Activated T-helper 1 cell treated with anti-CD3 and anti-CD28 coated beads, Interleukin-12 subunit alpha, Interleukin-12 subunit beta, Interleukin-2, Interleukin-4 antibody, amounts not matched to agents 30 ng/mL and 10 ng/mL and 1 ng/mL, durations not matched to agents 14 hours and 24 hours and 36 hours (primary cell): ENCODE results near the gene CDH23. TPM values are rescaled to one million over a fixed set of nuclear protein-coding genes. Genes with fewer than 3 reads are reported as not detected.

ENCODE experiments used
- DNase-seq: peaks from one replicate; pipeline ENCODE4 v3.0.0; 2021; ENCODE audit warnings: low spot score
- H3K27ac Mint-ChIP-seq: one replicate; pipeline ENCODE4 v1.8.0; 2021; ENCODE audit warnings: mild to moderate bottlenecking, mixed read lengths
- H3K27me3 Mint-ChIP-seq: one replicate; pipeline ENCODE4 v1.8.0; 2022; ENCODE audit warnings: mild to moderate bottlenecking, moderate library complexity, mixed read lengths; ENCODE audit not compliant: insufficient read depth
- H3K36me3 Mint-ChIP-seq: one replicate; pipeline ENCODE4 v1.8.0; 2021; ENCODE audit warnings: low read depth, mixed read lengths
- H3K4me1 Mint-ChIP-seq: one replicate; pipeline ENCODE4 v1.8.0; 2021; ENCODE audit warnings: low read depth, mixed read lengths
- H3K4me3 Mint-ChIP-seq: one replicate; pipeline ENCODE4 v1.8.0; 2021; ENCODE audit warnings: mild to moderate bottlenecking, moderate library complexity, mixed read lengths
- H3K9me3 Mint-ChIP-seq: one replicate; pipeline ENCODE4 v1.8.0; 2021; ENCODE audit warnings: mixed read lengths
- intact Hi-C: fragments of 100-400 bp; cut with micrococcal nuclease; formaldehyde crosslinking; loops from one replicate; pipeline ENCODE4 v1.15.1; 2024
- total RNA-seq: library from RNA; stranded (reverse); gene quantifications from 2 replicates; pipeline ENCODE4 v1.2.3, GENCODE V29; 2022

Gene CDH23
- total RNA-seq, 1 donor from 2014 or later: 0.57 TPM

DNA sequence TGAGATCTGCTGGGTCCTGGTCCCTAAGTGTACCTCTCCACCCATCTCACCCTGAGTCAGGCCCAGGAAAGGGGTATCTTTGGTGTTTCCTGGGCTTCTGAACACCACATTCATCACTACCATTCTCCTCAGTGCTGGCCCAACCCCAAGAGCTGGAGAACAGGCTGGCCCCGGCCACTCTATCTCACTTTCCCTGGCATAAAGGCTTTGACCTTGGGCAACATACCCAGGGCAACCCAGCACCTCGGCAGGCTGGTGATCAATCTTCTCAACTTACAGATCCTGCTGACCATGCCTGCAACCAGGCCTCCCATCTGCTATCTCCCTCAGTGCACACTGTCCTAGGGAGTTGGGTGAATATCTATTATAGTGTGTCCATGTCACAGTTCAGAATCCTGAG is 374.5 kb downstream of the CDH23 start:
- intact Hi-C loops: loop anchor here (5.0 to 10.0 kb wide), 2 partner anchors 59 to 314 kb away; partner anchors contain the start of gene SPOCK2
- peaks cover 28% of the 10 kb centered on the region for H3K36me3 Mint-ChIP-seq
- DNase-seq: no peak
- H3K27me3 Mint-ChIP-seq: no peaks in the 10 kb centered on the region
- peaks cover 84% of the 10 kb centered on the region for H3K4me1 Mint-ChIP-seq
- H3K4me3 Mint-ChIP-seq: peak overlapping the region; percentile 84
- no peaks in the 10 kb centered on the region for H3K9me3 Mint-ChIP-seq
- peak overlapping the region; percentile 90 for H3K27ac Mint-ChIP-seq

DNA sequence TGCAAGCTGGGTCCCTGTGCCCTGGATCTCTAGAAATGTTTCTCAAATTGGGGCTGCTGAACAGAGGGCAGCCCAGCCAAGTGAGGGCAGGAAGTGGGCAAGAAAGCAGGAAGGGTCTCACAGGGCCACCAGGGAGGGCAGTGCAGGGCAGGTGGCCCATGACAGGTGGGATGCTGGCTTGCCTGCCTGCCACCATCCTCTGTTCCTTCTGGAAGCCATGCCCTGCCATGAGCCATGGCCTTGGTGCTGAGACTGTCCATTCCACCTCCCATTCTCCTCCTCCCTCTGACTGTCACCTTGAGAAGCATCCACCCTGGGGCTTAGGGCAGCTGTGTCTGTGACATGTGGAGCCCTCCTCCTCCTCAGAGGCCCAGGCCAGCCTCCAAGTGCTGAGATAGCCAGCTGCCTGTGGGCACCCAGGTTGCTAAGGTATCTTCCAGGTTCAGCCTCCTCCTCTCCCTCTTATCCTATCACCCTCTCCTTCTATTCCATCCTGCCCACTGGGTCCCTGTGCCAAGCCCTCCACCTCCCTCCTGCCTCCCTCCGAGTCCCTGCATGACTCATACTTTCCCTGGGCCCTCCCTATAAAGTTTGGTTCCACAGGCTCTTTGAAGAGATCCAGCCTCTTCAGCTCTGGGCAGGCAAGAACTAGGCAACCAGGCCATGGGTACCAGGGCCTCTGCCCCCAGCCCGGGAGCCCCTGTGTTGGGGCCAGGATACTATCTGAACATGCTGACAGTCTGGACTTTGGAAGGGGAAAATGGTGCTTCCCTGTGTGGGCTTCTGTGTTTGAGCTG is 375.3 kb downstream of the CDH23 start:
- H3K4me3 Mint-ChIP-seq: peak overlapping the region; percentile 84
- H3K9me3 Mint-ChIP-seq: no peaks in the 10 kb centered on the region
- peaks cover 21% of the 10 kb centered on the region for H3K36me3 Mint-ChIP-seq
- no peak for DNase-seq
- peaks cover 82% of the 10 kb centered on the region for H3K4me1 Mint-ChIP-seq
- no peaks in the 10 kb centered on the region for H3K27me3 Mint-ChIP-seq
- peak overlapping the region; percentile 90 for H3K27ac Mint-ChIP-seq
- intact Hi-C loops: loop anchor here (2.0 to 10.0 kb wide), 3 partner anchors 15 to 313 kb away; partner anchors contain the start of gene SPOCK2

DNA sequence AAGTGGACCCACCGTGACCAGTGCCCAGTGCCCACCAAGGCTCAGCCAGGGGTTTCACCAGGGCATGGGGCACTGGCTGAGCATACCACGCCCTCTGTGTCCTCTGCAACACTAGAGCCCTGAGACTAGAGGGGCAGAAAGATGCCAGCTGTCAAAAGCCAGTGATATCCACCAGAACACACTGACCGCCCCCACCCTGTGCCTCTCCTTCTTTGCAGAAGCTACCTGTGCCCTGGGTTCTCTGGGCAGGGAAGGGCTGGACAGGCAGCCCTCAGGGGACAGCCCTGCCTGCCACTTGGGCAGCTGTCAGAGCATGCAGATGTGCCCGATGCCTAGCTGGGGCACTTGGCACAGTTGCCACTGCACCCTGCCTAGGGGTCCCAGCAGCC is 376.1 kb downstream of the CDH23 start:
- Mint-ChIP-seq H3K4me3 (peak overlapping the region; percentile 84), H3K4me1 (peaks cover 75% of the 10 kb centered on the region), H3K27ac (peak overlapping the region; percentile 90), H3K36me3 (peaks cover 17% of the 10 kb centered on the region), H3K27me3 (no peaks in the 10 kb centered on the region), H3K9me3 (peaks cover 3% of the 10 kb centered on the region)
- intact Hi-C loops: loop anchor here (1.0 to 10.0 kb wide), 8 partner anchors 16 to 389 kb away; partner anchors contain the start of genes PSAP and SPOCK2
- no peak for DNase-seq

DNA sequence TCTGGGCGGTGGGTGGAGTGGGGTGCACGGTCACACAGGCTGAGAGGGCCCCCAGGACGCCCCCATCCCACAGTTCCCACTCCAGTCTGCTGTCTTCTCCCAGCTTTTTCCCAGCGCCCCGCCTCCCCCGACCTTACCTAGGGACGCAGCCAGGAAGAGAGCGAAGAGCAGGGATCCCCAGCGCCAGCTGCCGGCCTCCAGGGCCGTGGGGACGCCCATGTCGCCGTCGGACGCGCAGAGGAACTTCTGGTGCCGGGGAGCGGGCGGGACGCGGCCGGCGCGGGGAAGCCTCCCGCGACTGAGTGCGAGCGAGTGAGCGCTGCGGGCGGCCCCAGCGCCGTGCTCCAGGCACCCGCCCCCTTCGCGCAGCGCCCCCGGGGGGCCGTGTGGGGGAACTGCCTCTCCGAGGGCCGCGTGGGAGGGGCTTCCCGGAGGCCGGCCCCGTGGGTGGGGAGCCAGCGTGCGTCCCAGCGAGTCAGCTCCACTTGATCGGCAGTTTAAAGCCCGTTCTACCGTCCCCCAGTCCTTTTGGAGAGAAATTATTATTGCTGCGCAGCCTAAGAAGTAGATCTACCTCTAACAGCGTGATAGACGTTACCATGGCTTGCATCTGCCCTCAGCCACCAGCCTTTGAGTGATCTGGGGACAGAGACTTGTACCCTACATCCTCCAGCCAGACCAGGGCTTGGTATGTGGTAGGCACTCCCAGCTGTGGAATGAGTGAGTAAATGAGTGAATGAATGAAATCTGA is 376.7 kb downstream of the CDH23 start, which contains the start of gene VSIR:
TSS of gene VSIR (minus strand) at position 300 of the 751 bp plus-strand sequence. CDS start at position 219, 81 bp downstream.
- Mint-ChIP-seq H3K9me3 (peaks cover 3% of the 10 kb centered on the region), H3K4me1 (peaks cover 69% of the 10 kb centered on the region), H3K27me3 (no peaks in the 10 kb centered on the region), H3K4me3 (peak within 1 kb of the TSS; percentile 86), H3K36me3 (peaks cover 14% of the 10 kb centered on the region), H3K27ac (peak within 1 kb of the TSS; percentile 90)
- intact Hi-C loops: loop anchor here (1.0 to 10.0 kb wide), 8 partner anchors 17 to 389 kb away; partner anchors contain the start of genes PSAP and SPOCK2
- peak; percentile 94 for DNase-seq

DNA sequence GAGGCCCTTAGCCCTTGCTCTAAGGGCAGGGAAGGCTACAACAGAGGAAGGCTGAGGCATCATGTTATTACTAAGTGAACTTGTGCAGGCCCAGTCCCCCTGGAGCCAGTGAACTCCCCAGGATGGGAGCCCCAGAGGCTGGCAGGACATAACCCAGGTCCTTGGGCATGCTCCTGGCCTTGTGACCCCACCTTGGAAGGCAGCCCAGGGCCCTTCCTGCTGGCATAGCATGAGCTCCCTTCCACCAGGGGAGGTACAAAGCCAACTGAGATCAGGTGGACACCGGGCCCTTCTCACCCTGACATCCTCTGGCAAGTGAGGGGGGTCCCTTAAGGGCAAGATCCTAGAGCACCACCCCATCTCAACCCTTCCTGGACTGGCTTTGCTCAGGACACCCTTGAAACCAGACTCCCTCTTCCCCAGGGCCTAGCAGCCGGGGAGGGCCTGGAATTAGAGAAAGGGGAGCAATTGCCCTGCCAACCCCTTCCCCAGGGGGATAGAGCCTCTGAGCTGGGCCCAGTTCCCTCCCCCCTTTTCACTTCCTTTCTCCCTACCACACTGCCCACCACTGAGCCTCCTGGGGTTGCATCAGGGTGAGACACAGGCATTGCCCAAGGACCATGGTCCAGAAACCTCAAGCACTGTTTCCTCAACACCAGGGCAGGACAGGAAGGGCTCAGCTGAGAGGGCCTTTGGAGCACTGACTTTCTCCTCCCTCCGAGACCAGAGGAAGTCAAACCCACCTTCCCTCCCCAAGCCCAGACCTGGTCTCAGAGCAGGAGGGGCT is 378.4 kb downstream of the CDH23 start:
- Mint-ChIP-seq H3K27me3 (peaks cover under 1% of the 10 kb centered on the region), H3K9me3 (peaks cover 3% of the 10 kb centered on the region), H3K36me3 (peaks cover 2% of the 10 kb centered on the region), H3K4me3 (peak overlapping the region; percentile 86), H3K27ac (peak overlapping the region; percentile 11), H3K4me1 (peaks cover 60% of the 10 kb centered on the region)
- intact Hi-C loops: loop anchor here (5.0 to 10.0 kb wide), 2 partner anchors 63 to 310 kb away; partner anchors contain the start of gene SPOCK2
- no peak for DNase-seq

DNA sequence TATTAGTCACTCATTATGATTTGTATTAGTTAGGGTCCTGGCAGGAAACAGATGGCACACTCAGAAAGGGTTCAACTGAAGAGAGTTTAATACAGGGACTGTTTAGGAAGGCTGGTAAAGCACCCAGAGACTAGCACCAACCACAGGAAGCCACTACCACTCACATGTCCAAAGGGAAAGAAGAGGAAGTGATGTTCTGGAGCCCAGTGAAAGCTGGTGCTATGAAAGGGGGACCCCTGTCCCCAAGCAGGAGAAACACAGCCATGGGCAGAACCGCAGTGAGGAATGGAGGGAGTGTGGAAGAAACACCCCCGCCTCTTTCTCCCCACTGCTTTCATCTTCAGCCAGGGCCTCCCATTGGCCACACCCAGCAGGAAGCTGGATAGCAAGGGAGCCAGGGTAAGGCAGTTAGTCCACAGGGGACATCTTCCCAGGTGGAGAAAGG is 379.8 kb downstream of the CDH23 start:
- Mint-ChIP-seq H3K27me3 (peaks cover 1% of the 10 kb centered on the region), H3K36me3 (no peaks in the 10 kb centered on the region), H3K9me3 (peaks cover 3% of the 10 kb centered on the region), H3K4me3 (no peak overlapping the region), H3K27ac (no peak overlapping the region), H3K4me1 (peaks cover 46% of the 10 kb centered on the region)
- no peak for DNase-seq
- intact Hi-C loops: loop anchor here (10.0 kb wide), 1 partner anchor 308 kb away; the partner anchor contains the start of gene SPOCK2

DNA sequence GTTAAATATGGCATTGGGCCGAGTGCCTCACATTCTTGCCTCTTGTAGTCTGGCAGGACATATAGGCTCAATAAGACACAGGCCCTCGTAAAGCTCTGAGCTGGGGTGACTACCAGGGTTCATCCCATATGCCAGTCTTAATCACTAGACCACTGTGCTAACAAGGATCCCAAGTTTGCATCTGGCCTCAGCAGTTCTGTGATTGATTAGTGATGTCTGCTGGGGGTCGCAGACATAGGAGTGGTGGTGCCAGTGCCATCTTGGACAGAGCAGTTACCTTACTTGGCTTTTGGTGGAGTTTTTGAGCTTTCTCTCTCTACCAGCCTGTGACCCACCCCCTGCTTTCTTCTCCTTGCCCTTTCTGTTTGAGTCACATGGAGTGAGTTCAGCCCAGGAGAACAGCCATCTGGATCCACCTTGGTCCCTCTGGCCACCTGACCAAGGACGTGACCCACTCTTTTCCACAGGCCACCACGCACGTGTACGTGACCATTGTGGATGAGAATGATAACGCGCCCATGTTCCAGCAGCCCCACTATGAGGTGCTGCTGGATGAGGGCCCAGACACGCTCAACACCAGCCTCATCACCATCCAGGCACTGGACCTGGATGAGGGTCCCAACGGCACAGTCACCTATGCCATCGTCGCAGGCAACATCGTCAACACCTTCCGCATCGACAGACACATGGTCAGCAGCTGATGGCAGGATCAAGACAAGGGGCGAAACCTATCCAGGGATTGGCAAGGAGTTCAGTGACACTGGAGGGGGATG is 380.7 kb downstream of the CDH23 start:
- peaks cover 1% of the 10 kb centered on the region for H3K27me3 Mint-ChIP-seq
- H3K27ac Mint-ChIP-seq: no peak overlapping the region
- peaks cover 37% of the 10 kb centered on the region for H3K4me1 Mint-ChIP-seq
- H3K9me3 Mint-ChIP-seq: peaks cover 3% of the 10 kb centered on the region
- intact Hi-C loops: loop anchor here (10.0 kb wide), 1 partner anchor 307 kb away; the partner anchor contains the start of gene SPOCK2
- no peak for DNase-seq
- H3K36me3 Mint-ChIP-seq: no peaks in the 10 kb centered on the region
- no peak overlapping the region for H3K4me3 Mint-ChIP-seq

DNA sequence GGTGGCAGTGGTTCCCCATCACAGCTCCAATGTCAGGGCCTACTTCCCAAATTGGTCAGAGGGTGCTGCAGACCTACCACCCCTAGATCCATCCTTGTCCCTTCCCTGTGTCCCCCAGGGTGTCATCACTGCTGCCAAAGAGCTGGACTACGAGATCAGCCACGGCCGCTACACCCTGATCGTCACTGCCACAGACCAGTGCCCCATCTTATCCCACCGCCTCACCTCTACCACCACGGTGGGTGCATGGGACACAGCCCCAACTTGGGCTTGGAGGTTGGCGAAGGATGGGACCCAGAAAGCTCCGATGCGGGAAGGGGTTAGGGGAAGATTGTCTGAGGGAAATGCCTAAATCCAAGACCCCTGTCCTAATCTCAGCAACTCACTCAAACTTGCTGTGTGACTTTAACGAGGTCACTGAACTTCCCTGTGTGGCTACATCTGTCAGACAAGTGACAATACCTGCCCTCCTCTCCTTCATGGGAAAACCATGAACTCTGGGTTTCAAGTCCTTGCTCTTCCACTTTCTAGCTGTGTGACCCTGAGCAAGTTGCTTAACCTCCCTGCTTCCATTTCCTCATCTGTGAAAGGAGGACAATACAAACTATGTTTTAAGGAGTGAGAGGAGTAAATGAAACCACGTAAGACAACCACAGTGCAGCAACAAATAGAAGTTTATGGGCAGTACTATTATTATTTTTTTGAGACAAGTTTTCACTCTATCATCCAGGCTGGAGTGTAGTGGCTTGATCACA is 381.5 kb downstream of the CDH23 start:
- no peak for DNase-seq
- intact Hi-C loops: loop anchor here (10.0 kb wide), 1 partner anchor 307 kb away; the partner anchor contains the start of gene SPOCK2
- Mint-ChIP-seq H3K9me3 (peaks cover 3% of the 10 kb centered on the region), H3K4me3 (no peak overlapping the region), H3K27me3 (peaks cover 4% of the 10 kb centered on the region), H3K4me1 (peaks cover 46% of the 10 kb centered on the region), H3K27ac (no peak overlapping the region), H3K36me3 (no peaks in the 10 kb centered on the region)

DNA sequence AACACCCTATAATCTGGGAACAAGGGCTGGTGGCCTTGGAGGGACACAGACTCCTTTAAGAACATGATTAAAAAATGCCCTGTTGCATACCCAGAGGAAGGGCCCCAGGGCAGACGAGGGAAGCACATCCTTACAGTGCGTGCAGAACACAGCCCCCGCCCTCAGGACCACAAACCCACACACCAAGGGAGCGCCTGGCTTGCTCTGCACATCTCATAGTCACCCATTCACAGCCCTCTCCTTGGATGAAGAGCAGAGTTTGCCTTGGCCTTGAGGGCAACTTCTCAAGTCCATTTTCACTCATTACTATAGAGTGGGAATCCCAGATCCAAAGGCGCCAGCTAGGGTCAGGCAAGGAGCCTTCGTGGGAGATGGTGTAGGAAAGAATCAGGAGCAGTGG is 382.9 kb downstream of the CDH23 start:
- intact Hi-C loops: loop anchor here (10.0 kb wide), 1 partner anchor 305 kb away; the partner anchor contains the start of gene SPOCK2
- Mint-ChIP-seq H3K27me3 (peaks cover 7% of the 10 kb centered on the region), H3K4me1 (peaks cover 35% of the 10 kb centered on the region), H3K4me3 (no peak overlapping the region), H3K9me3 (peaks cover 3% of the 10 kb centered on the region), H3K27ac (no peak overlapping the region), H3K36me3 (no peaks in the 10 kb centered on the region)
- no peak for DNase-seq

DNA sequence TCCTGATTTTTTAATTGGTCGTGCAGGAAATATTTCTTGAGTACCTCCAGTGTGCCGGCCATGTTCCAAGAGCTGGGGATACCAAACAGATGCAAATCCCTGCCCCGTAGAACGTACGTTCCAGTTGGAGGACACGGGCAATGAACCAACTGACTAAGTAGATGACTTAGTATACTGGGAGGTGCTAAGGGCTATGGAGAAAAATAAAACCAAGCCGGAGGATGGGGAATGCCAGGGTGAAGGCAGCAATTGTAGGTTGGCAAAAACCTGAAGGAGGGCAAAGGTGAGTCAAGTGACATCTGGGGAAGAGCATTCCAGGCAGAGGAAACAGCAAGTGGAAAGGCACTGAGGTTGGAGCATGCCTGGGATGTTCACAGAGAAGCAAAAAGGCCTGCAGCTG is 383.4 kb downstream of the CDH23 start:
- Mint-ChIP-seq H3K36me3 (no peaks in the 10 kb centered on the region), H3K4me1 (peaks cover 32% of the 10 kb centered on the region), H3K9me3 (peaks cover 3% of the 10 kb centered on the region), H3K4me3 (no peak overlapping the region), H3K27me3 (peaks cover 7% of the 10 kb centered on the region), H3K27ac (no peak overlapping the region)
- intact Hi-C loops: no loop called here
- no peak for DNase-seq

DNA sequence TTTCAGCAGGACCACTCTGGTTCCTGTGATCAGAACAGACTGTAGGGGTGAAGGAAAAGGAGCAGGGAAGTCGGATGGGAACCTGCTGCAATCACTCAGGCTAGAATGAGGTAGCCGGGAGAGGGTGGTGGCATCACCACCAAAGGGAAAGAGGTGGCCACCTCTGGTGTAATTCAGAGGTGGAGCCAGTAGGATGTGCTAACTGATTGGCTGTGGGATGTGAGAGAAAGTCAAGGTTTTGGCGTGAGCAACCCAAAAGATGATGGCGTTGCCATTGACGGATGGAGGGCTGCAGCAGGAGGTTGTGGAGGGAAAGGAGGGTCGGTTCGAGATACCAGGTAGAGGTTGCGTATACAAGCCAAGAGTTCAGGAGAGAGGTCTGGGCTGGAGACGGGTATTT is 384.0 kb downstream of the CDH23 start:
- Mint-ChIP-seq H3K36me3 (no peaks in the 10 kb centered on the region), H3K4me1 (peaks cover 26% of the 10 kb centered on the region), H3K4me3 (no peak overlapping the region), H3K27me3 (peaks cover 7% of the 10 kb centered on the region), H3K27ac (no peak overlapping the region), H3K9me3 (peaks cover 3% of the 10 kb centered on the region)
- no peak for DNase-seq
- intact Hi-C loops: no loop called here
